ENCODE measurements around the gene CNDP2.

Gene CNDP2

GRCh38 chr18:74512321-74513053 lies 16.3 kb downstream of the CNDP2 start:
- Histone ChIP-seq H3K4me1 (peaks cover 0 to 10% (median 0%) of the 10 kb centered on the region in 10 experiments; a peak in 3 of 20 replicates), H3K36me3 (peaks cover 98 to 100% (median 100%) of the 10 kb centered on the region in 11 experiments), H3K4me2 (no peak overlapping the region), H3K27ac (no peak overlapping the region), H3K27me3 (no peaks in the 10 kb centered on the region), H3K9ac (no peak overlapping the region; a peak in 1 of 22 replicates), H4K20me1 (peaks cover 27 to 100% (median 97%) of the 10 kb centered on the region in 11 experiments; a peak in 21 of 22 replicates), H3K4me3 (no peak overlapping the region), H3K9me3 (replicated peaks in 1 of 11) (no peaks in the 10 kb centered on the region)
- no peak for TF ChIP-seq Cebpa-rat (IDR thresholded peaks at IDR 0.05)

- Histone ChIP-seq H3K36me3 (peaks cover 98 to 100% (median 100%) of the 10 kb centered on the region in 11 experiments), H3K9ac (no peak overlapping the region), H3K4me1 (peaks cover 0 to 10% (median 0%) of the 10 kb centered on the region in 10 experiments; a peak in 2 of 20 replicates), H4K20me1 (peaks cover 21 to 95% (median 89%) of the 10 kb centered on the region in 11 experiments; a peak in 21 of 22 replicates), H3K4me2 (no peak overlapping the region), H3K9me3 (replicated peaks in 1 of 11) (no peaks in the 10 kb centered on the region), H3K27me3 (no peaks in the 10 kb centered on the region), H3K4me3 (no peak overlapping the region), H3K27ac (no peak overlapping the region)
- TF ChIP-seq Cebpa-rat (IDR thresholded peaks at IDR 0.05) = no peak
These were observed 17.2 kb downstream of the CNDP2 start for GRCh38 chr18:74513149-74513882.

GRCh38 chr18:74513883-74514205 lies 17.7 kb downstream of the CNDP2 start:
- no peak for TF ChIP-seq Cebpa-rat (IDR thresholded peaks at IDR 0.05)
- H3K4me1 ChIP-seq = peaks cover 0 to 10% (median 0%) of the 10 kb centered on the region in 10 experiments; a peak in 2 of 20 replicates
- peaks cover 98 to 100% (median 100%) of the 10 kb centered on the region in 11 experiments for H3K36me3 ChIP-seq
- no peaks in the 10 kb centered on the region for H3K27me3 ChIP-seq
- H3K4me3 ChIP-seq = no peak overlapping the region
- H3K27ac ChIP-seq = no peak overlapping the region
- peaks cover 18 to 95% (median 83%) of the 10 kb centered on the region in 11 experiments; a peak in 21 of 22 replicates for H4K20me1 ChIP-seq
- no peak overlapping the region for H3K9ac ChIP-seq
- H3K9me3 ChIP-seq (replicated peaks in 1 of 11) = no peaks in the 10 kb centered on the region
- H3K4me2 ChIP-seq = no peak overlapping the region

DNA sequence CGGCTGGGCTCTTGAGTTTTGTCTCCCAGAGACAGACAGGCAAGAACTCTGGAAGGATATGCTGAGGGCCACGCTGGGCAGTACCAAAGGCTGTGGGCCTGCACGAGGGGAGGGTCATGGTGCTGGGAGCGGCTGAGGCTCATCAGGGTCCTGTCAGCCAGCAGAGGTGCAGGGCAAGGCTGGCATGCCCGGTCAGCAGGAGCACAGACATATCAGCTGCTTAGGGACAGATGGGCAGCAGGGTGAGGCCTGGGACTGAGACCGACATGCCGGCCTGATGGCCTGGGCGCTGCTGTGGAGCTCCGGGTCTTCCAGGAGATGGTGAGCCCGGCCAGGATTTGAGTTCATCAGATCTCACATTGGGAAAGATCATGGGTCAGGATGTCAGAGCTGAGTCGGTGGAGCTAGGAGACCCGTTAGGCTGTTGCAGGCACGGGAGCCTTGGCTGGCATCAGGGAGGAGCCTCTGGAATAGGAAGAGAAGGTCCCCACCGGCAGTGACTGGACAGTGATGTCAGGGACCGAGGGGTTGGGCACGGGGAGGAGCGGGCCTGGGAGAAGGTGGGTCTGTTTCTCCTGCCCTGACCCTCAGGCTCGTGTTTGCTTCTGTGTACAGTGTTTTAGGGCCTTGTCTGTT lies 18.8 kb downstream of the CNDP2 start:
- Histone ChIP-seq H3K27me3 (no peaks in the 10 kb centered on the region), H3K4me1 (peaks cover 0 to 1% (median 0%) of the 10 kb centered on the region in 10 experiments; a peak in 2 of 20 replicates), H4K20me1 (peaks cover 18 to 96% (median 74%) of the 10 kb centered on the region in 11 experiments; a peak in 21 of 22 replicates), H3K9me3 (replicated peaks in 1 of 11) (no peaks in the 10 kb centered on the region), H3K27ac (no peak overlapping the region), H3K36me3 (peaks cover 98 to 100% (median 100%) of the 10 kb centered on the region in 11 experiments), H3K4me2 (no peak overlapping the region), H3K4me3 (no peak overlapping the region), H3K9ac (no peak overlapping the region)
- TF ChIP-seq Cebpa-rat (IDR thresholded peaks at IDR 0.05) = no peak

DNA sequence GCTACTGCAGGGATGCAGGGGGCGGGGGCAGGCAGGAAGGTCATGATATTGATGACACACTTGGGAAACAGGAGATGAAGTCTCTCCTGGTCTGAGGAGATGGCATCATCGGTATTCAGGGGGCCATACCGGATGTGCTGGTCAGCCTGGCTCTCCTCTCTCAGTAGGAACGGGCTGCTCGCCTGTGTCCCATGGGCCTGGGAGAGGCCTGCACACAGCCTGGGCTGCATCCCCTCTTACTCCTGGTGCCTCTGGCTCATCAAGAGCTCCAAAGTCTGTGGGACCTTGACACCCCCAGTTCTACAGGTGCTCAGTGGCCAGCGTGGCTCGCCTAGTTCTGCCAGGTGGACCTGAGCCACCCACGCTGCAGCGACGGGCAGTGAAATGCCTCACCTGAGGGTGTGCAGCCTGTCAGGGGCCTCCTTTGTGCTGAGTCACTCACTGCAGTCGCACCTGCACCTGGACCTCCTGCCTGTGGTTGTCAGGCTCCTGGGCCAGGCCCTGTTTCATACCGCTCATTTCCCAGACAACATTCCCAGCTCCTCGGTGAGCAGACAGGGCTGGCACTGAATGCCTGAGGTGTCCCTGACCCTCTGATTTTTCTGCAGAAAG lies 19.6 kb downstream of the CNDP2 start:
- H3K9me3 ChIP-seq (replicated peaks in 1 of 11) = no peaks in the 10 kb centered on the region
- no peaks in the 10 kb centered on the region for H3K4me1 ChIP-seq
- H3K27ac ChIP-seq = no peak overlapping the region
- H3K4me2 ChIP-seq = no peak overlapping the region
- no peak overlapping the region for H3K9ac ChIP-seq
- peaks cover 18 to 91% (median 67%) of the 10 kb centered on the region in 11 experiments; a peak in 21 of 22 replicates for H4K20me1 ChIP-seq
- H3K4me3 ChIP-seq = no peak overlapping the region
- peaks cover 98 to 100% (median 100%) of the 10 kb centered on the region in 11 experiments for H3K36me3 ChIP-seq
- H3K27me3 ChIP-seq = no peaks in the 10 kb centered on the region
- TF ChIP-seq Cebpa-rat (IDR thresholded peaks at IDR 0.05) = no peak

DNA sequence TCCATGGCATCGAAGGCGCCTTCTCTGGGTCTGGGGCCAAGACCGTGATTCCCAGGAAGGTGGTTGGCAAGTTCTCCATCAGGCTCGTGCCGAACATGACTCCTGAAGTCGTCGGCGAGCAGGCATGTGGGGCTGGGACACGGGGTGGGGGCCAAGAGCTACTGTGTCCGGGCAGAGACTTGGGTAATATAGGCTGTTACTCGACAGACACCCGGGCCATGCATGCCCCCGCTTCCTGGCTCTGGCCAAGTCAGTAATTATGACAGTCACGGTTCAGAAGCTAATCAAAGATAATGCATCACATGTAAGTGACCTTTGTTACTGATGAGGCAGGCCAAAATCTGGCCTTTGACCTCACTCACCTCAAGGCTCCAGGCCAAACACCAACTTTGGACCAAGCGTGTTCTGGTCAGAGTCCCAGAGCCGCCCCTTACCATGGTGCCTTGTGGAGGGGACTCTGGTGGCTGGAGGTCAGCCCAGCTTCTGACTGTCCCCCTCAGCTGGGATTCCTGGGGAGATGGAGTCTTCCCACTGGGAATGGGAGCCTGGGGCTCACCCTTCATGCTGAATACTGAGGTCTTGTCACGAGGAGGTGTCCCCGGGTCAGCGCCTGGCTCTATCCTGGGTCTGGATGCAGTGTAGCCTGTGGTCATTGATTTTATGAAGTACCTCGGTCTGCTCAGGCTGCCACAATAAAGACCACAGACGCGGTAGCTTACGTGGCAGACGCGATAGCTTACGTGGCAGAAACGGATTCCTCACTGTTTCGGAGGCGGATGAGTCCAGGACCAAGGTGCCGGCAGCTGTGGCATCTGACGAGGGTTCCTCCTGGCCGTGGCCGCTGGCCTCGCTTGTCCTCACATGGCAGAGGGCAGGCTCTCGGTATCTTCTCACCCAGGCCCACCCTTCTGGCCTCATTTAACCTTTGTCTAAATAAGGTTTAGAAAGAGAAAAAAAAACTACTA lies 20.4 kb downstream of the CNDP2 start:
- Histone ChIP-seq H3K9me3 (replicated peaks in 1 of 11) (no peaks in the 10 kb centered on the region), H3K4me1 (no peaks in the 10 kb centered on the region), H3K36me3 (peaks cover 98 to 100% (median 100%) of the 10 kb centered on the region in 11 experiments), H3K4me2 (no peak overlapping the region), H3K4me3 (no peak overlapping the region), H3K27me3 (no peaks in the 10 kb centered on the region), H4K20me1 (peaks cover 18 to 91% (median 61%) of the 10 kb centered on the region in 11 experiments; a peak in 21 of 22 replicates), H3K9ac (no peak overlapping the region), H3K27ac (no peak overlapping the region)
- TF ChIP-seq Cebpa-rat (IDR thresholded peaks at IDR 0.05) = no peak

DNA sequence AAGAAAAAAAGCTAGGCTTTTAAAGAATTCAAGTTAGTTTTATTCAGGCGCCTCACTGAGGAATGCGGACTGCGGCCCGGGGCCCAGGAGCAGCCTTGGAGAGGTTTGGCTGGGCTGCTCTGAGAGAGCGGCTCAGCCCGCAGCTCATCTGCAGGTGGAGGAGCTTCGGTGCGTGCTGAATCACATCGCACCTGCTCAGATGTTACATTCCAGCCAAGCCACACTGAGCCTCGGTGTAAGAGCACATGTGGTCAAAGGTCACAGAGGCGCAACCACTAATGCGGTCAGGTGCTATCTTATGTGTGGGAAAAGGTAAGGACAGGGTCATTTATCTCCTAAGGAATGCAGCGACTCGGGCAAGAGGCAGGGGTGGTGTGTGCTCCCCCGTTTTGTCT lies 21.1 kb downstream of the CNDP2 start:
- no peak overlapping the region for H3K27ac ChIP-seq
- no peaks in the 10 kb centered on the region; a peak in 1 of 20 replicates for H3K4me1 ChIP-seq
- no peak overlapping the region for H3K4me3 ChIP-seq
- H3K27me3 ChIP-seq = no peaks in the 10 kb centered on the region
- no peak overlapping the region for H3K4me2 ChIP-seq
- peaks cover 96 to 100% (median 98%) of the 10 kb centered on the region in 11 experiments for H3K36me3 ChIP-seq
- TF ChIP-seq Cebpa-rat (IDR thresholded peaks at IDR 0.05) = no peak
- H4K20me1 ChIP-seq = peaks cover 18 to 87% (median 54%) of the 10 kb centered on the region in 11 experiments; a peak in 21 of 22 replicates
- no peak overlapping the region for H3K9ac ChIP-seq
- no peaks in the 10 kb centered on the region for H3K9me3 ChIP-seq (replicated peaks in 1 of 11)

All from BLaER1 treated with 17β-estradiol and CSF1 and Interleukin-3, amounts not matched to agents 10 nM and 100 nM (cell line).